ENCODE measurements around the gene HOXB8.

DNA sequence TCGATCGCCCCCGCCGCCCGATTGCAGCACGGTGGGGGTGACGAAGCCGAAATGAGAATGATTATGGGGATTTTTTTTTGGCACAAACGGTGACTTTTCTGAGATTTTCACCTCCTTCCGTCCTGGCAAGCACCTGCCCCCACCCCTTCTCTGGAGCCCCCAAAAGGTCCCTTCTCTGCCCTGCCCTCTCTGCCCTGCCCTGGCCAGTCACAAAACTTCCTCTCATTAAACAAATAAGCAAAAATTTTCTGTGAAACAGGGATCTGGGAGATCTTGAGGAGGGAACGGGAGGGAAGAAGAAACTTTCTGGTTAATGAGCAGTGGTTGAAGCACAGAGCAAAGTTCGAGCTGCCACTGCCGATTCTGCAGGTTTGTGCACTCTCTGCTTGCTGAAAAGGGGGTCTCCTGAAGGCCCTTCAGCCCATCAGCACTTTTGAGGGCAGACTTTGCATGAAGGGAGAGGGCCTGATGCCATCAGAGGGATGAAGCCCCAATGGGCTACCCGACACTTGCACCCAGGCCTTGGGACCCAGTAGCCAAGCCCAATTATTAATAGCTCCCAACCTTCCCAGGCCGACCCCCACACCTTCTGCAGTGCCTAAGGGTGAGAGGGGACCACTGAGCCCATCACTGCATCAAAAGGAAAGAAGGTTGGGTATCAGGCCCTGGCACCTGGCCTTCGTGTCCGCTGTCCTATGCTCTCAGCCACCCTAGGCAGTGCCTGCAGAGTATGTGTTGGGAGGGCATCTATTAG is 1.0 kb upstream of the HOXB8 start:
- TF ChIP-seq, protein P1, sequence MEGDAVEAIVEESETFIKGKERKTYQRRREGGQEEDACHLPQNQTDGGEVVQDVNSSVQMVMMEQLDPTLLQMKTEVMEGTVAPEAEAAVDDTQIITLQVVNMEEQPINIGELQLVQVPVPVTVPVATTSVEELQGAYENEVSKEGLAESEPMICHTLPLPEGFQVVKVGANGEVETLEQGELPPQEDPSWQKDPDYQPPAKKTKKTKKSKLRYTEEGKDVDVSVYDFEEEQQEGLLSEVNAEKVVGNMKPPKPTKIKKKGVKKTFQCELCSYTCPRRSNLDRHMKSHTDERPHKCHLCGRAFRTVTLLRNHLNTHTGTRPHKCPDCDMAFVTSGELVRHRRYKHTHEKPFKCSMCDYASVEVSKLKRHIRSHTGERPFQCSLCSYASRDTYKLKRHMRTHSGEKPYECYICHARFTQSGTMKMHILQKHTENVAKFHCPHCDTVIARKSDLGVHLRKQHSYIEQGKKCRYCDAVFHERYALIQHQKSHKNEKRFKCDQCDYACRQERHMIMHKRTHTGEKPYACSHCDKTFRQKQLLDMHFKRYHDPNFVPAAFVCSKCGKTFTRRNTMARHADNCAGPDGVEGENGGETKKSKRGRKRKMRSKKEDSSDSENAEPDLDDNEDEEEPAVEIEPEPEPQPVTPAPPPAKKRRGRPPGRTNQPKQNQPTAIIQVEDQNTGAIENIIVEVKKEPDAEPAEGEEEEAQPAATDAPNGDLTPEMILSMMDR (conservative IDR thresholded peaks at IDR 0.05): no peak
- TF ChIP-seq EZH2 (IDR thresholded peaks at IDR 0.05; ENCODE audit: low read depth): no peak
